ENCODE results near the gene KRT78. TPM values are rescaled to one million over a fixed set of nuclear protein-coding genes. Genes with fewer than 3 reads are reported as not detected.
"Not testable (repeated sequence)": the region's sequence is repeated elsewhere in the genome, so short reads cannot be mapped to it uniquely, and the experiment has no call there.

The KRT78 gene
- total RNA-seq, 1 donor from 2014 or later = not detected

DNA sequence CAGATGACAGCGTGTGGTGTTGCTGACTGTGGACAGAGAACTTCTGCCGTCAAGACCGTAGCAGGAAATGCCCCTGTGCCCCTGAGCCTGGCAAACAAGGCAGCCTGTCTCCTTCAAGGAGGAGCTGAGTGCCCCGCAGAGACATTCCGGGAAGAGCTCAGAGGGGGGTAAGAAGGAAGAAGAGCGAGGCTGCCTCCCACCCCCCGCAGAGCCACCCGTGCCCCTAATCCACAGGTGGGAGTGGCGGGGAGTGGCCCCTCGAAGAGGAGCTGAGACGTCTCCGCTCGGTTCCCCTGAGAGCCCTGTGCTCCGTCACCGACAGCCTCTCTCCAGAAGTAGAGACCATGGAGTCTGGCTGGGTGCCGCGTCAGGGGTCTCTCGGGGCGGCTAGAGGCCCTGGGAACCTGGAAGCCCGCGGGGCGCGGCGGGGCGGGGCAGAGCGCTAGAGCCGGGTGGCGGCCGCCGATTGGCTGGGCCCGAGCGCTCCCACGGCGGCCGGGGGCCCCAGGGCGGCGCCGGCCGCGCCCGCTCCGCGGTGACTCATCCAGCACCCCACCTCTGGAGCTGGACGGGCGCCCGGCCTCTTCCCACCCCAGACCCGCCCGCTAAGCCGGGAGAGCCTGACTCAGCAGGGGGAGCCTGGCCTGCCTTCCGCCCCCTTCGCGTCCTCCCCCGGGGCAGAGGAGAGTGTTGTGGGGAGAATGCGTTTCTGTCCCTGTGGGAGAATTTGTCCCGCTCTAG is 25.2 kb upstream of the KRT78 start:
- intact Hi-C loops (cut with DNase I) = loop anchor here (2.0 to 10.0 kb wide), 3 partner anchors 659 to 829 kb away; no protein-coding TSS in a partner anchor
- peak; percentile 94 for DNase-seq (ENCODE audit: low spot score)

- intact Hi-C loops (cut with DNase I) = loop anchor here (10.0 kb wide), 2 partner anchors 659 to 829 kb away; no protein-coding TSS in a partner anchor
- no peak for DNase-seq (ENCODE audit: low spot score)
Measured at GRCh38 chr12:52873513-52873831, 24.7 kb upstream of the KRT78 start.

GRCh38 chr12:52872644-52873389 is 24.0 kb upstream of the KRT78 start:
- intact Hi-C loops (cut with DNase I) = loop anchor here (10.0 kb wide), 2 partner anchors 658 to 828 kb away; no protein-coding TSS in a partner anchor
- no peak for DNase-seq (ENCODE audit: low spot score)

DNA sequence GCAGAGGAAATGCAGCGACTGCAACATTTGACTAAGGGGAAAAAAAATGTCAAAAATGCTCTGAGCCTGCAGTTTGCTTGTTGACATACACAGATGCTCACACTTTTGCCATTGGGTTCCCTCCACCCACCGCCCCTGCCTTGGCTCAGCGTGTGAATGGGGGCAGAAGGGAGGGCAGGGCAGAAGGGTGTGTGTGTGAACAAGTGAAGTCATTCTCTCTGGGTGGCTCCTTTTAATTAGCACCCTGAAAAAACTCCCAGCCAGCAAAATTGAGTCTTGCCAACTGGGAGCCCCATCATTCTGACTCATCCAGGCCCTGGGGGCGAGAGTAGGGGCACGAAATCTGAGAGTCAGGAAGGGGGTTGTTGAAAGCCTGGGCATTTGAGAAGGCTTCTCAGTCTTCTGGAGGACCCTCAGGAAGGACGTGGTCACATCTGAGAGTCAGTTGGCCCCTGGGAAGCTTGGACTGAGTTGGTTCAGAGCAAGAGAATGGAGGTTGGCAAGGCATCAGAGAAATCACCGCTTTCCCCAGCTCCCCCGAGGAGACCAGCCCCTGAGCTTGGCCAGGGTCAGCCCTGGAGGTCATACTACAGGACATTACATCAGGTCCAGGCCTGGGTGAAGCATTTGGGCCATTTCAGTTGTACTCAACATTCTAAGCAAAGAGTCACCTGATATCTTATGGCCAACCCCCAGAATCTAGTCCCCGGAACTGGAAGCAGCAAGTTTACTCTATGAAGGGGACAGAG is 22.7 kb upstream of the KRT78 start:
- intact Hi-C loops (cut with DNase I) = loop anchor here (2.0 to 10.0 kb wide), 3 partner anchors 287 to 827 kb away; no protein-coding TSS in a partner anchor
- no peak for DNase-seq (ENCODE audit: low spot score)

GRCh38 chr12:52870361-52871290 is 21.8 kb upstream of the KRT78 start:
- DNase-seq (ENCODE audit: low spot score) = no peak
- intact Hi-C loops (cut with DNase I) = loop anchor here (2.0 to 10.0 kb wide), 3 partner anchors 286 to 826 kb away; no protein-coding TSS in a partner anchor

GRCh38 chr12:52867642-52868041 is 18.8 kb upstream of the KRT78 start:
- DNase-seq (ENCODE audit: low spot score) = no peak
- intact Hi-C loops (cut with DNase I) = no loop called here

DNA sequence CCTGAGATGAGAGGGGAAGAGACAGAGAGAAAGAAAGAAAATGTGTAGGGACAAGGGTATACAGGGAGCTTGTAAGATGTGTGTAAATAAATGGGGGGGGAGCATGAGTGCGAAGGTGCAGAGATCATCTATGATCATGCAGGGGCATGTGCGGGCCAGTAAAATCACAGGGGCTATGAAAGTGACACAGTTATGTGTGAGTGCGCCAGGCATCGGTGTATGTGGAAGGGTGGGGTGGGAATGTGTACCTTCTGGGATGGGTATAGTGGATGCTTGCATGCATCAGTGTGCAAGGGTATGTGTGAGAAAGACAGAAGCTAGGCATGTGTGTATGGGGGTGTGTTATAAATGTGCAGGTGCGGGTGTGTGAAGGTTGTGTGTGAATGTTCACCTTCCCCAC is 18.4 kb upstream of the KRT78 start:
- no peak for DNase-seq (ENCODE audit: low spot score)
- intact Hi-C loops (cut with DNase I) = no loop called here

DNA sequence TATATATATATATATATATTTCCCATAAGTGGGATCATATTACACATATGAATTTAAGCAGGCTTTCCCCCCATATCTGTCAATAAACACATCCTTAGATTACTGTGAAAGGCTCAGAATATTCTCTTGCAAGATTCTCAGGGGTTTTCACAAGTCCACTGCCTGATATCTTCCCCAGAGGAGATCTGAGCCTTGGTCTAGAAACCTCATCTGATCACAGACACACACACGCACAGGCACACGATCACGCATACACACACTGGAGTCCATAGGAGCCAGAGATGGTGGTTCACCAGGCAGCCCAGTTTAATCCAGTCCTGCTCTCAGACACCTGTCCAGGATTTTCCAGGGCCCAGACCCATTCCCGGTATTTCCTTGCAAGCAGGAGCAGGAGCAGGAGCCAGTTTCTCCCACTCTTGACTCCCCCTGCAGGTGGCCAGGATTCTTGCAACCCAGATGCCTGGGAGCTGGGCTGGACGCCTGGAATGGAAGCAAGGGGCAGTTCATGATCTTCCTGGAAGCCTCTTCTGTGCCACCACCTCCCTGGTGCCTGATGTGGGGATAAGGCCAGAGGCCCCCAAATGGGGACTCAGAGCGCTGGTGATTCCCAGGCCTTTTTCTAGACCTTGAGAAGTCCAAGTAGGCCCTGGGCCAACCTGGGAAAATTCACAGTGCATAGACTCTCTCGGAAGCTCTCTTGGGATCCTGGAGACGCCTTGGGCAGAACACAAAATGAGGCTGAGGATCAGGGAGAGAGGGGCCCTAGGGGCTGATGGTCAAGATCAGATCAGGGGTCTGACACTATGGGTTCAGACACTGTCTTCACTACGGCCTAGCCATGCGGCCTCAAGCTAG is 16.5 kb upstream of the KRT78 start:
- DNase-seq (ENCODE audit: low spot score) = no peak
- intact Hi-C loops (cut with DNase I) = no loop called here

DNA sequence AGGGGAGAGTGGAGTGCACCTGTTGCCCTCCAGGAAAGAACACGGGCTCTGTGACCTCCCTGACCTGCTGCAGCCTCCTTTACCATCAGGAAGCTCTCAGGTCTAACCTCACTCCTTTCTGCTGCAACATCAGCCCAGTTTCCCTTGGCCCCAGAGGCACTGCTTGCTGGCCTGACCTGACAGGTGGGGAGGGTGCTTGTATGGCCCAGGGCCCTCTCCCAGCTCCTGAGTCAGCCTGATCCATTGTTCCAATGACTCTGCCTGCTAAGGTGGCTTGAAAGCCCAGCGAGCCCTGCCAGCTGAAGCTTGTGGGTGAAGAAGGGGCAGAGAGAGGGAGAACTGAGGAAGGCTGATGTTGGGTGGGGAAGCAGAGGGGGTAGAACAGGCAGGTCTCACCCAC is 13.2 kb upstream of the KRT78 start:
- intact Hi-C loops (cut with DNase I) = no loop called here
- DNase-seq (ENCODE audit: low spot score) = no peak

- intact Hi-C loops (cut with DNase I) = no loop called here
- no peak for DNase-seq (ENCODE audit: low spot score)
Measured at GRCh38 chr12:52861511-52861910, 12.7 kb upstream of the KRT78 start.

DNA sequence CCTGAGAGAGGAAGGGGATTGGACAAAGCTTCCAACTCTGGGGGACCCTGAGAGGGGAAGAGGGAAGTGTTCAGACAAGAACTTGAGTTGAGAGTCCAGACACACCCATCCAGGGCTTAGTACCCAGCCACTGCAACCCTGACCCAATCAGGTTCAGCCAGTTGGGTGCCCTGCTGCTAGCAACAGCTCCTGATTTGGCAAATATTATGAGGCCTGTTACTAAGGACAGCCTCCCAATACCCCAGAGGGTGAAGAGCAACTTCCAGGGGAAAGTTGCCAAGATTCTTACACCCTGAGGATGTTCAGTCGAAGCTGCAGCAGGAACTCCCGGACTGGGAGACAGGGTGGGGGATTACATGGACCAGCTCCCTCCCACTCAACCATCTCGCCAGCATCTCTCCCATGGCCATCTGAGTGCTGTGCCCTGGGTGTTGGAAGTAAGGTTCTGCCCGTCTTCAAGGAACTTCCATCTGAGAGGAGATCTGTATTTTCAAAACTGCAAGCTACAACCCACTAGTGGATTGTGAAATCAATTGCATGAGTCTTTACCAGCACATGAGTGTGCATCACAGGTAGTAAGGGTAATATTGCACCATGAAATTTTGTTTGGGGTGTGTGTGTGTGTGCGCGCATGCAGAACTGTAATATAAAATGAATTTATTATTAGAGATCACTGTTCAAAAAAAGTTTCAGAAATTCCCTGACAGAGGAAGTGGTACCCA is 11.5 kb upstream of the KRT78 start:
- intact Hi-C loops (cut with DNase I) = no loop called here
- DNase-seq (ENCODE audit: low spot score) = no peak

DNA sequence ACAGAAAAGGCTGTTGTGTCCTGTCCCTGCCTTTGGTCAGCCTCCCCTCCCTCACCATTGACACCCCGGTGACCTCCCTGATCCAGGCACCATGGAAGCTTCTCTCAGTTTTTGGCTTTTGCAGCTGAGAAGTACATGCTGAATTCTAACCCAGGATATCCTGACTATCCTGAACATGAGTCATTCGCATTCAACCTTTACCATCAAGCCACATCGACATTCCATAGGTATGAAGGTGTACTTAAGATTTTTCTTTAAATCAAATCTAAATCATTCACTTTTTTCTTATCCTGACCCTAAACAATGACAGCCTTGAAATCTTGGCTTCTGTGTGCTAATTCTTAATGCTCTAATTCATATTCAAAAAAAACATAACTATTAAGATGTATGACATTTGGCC is 8.7 kb upstream of the KRT78 start:
- intact Hi-C loops (cut with DNase I) = no loop called here
- no peak for DNase-seq (ENCODE audit: low spot score)

GRCh38 chr12:52856787-52857186 is 8.0 kb upstream of the KRT78 start:
- intact Hi-C loops (cut with DNase I) = no loop called here
- no peak for DNase-seq (ENCODE audit: low spot score)

- DNase-seq (ENCODE audit: low spot score); intact Hi-C loops (cut with DNase I): not testable (repeated sequence)
Measured at GRCh38 chr12:52856077-52856476, 7.3 kb upstream of the KRT78 start.

GRCh38 chr12:52851787-52852186 is 3.0 kb upstream of the KRT78 start:
- DNase-seq (ENCODE audit: low spot score) = no peak
- intact Hi-C loops (cut with DNase I) = no loop called here

DNA sequence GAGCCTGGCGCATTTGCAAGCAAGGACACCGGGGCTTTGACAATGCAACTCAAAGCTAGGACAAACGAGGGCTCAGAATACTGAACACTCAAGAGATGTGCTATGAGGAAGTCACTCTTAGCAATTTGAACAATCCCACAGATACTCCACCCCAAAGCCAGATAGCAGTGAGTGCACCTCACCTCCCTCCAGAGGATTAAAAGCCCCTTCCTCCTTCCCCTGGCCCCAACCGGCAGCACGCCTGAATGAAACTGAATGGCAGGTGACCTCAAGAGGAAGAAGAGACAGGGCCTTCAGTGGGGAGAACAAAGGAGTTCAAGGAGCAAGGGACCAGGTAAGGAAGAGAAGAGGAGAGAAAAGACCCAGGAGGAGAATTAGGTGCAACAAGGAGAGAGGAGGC is 1.9 kb upstream of the KRT78 start:
- no peak for DNase-seq (ENCODE audit: low spot score)
- intact Hi-C loops (cut with DNase I) = no loop called here

- DNase-seq (ENCODE audit: low spot score) = no peak
- intact Hi-C loops (cut with DNase I) = no loop called here
Measured at GRCh38 chr12:52849511-52849910, 717 bp upstream of the KRT78 start.

Measured in cardiac septum (tissue), 1 donor.